ENCODE data around the gene DBH.

Gene DBH

DNA sequence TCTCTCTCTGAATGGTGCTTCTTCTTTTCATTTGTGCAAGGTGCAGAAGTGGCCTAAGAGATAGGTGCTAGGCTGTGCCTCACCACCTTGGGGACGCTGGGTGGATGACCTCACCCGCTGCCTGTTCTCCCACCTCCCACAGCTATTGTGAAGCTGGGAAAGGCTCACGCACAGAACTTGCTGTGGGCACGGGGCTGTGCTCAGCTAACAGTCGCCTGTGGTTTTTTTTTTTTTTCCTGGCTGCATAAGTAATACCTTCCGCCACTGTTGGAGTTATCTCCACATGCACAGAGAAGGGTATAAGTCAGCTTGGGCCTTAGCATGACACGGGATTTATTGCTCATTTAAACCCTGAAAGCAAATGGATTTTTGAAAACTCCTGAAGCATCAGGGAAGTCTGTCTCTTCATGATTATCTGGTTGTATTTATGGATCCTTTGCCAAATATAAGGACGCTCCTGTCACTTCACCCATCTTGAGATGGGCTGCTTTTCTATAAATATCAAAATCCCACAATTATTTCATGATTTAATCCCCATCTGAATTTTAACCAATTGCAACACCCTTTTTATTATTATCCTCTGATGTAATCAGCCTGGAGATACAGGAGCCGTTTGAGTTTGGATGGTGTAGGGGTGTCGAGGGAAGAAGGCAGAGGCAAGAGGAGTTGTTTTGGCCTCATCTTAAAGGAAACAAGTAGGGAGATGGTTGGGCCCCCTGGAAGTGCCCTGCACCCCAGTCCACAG, 9.0 kb downstream of the DBH start:
- DNase-seq = no peak

DNA sequence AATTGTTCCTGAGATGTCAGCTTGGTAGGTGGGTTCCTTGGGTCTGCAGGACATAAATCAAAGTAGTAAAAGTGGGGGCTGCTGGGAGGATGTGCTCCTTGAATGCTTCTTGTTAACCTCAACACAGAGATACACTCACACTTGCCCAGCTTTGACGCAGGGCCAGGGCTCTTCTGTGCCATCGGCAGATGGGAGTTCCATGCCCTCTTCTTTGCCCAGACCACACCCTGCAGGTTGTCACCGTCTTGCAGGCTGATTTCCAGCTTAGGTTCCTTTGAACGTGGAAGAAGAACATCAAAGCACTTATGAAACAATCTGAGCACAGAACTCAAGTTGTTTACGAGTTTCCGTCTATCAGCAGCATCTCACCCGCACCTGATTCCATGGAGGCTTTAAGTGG, 11.0 kb downstream of the DBH start:
- DNase-seq = no peak

DNA sequence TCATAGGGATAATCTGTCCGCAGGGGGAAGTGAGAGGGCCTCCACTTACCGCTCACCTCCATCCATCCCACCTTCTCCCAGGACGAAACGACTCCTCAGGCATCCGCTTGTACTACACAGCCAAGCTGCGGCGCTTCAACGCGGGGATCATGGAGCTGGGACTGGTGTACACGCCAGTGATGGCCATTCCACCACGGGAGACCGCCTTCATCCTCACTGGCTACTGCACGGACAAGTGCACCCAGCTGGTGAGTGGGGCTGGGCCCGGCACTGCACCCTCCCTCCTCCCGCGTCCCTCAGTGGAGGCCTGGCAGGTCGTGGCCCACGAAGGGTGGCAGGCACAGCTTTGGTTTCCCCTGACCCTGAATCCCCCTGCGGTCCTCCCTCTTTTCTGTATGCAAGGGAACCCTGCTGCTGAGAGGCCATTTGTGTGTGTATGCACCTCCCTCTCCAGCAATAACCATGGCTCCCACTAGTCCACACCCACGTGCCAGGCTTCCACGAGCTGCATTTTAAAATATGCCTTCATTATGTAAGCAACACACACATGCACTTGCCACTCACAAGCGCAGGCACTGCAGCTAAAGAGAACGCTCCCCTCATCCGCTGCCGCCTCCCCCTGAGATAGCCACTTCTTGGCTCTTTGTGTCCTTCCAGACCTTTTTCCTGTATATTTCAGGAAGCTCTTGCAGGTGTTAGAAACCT, 11.8 kb downstream of the DBH start:
- DNase-seq = no peak

DNA sequence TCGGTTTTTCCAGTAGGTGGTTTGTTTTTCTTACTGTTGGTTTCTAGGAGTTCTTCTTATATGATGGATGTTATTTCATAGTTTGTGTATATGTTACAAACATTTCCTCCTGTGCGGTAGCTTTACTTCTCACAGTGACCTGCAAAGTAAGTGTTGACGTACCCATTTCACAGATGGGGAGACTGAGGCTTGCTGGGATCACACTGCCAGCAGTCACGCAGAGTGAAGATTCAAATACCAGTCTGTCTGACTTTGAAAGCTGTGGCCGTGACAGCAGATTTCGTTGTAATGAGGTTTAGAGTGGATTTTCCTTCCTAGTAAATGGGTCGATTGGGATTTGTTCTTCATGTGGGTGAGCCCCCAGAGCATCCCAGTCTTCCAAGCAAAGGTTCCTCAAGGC, 13.0 kb downstream of the DBH start:
- DNase-seq = no peak

DNA sequence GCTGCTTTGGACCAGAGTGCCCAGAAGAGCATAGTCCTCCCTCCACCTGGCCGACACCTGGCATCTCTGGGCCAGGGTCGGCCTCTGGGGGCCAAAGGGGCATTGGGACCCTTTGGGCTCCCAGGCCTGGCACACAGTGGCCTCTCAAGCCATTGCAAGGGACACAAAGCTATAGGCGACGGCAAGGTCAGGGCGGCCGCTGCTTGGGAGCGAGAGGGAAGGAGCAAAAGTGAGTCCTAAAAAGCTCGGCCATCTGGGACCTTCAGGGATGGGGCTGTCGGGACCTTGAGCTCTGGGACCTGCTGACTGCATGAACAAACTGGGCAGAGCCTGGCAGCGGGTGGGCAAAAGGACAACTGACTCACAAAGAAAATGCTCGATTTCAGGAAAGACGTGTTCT, 13.9 kb downstream of the DBH start:
- DNase-seq = no peak

DNA sequence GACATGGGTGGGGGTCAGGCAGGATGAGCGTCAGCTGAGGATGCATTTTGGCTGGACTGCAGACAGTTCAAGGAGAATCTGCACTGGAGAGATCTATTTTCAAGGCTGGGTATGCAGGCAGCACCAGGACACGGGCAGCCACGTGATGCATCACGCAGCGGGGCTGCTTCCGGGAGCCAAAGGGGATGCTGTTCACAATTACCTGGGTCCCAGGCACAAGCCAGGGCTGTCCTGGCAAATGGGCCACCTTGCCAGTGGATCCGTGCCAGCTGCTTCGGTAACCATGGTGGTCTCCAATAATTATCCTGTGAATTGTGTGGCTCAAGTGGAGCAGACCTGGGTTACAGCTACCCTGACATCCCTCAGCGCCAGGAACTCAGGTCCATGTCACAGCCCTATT, 17.5 kb downstream of the DBH start:
- DNase-seq = no peak

DNA sequence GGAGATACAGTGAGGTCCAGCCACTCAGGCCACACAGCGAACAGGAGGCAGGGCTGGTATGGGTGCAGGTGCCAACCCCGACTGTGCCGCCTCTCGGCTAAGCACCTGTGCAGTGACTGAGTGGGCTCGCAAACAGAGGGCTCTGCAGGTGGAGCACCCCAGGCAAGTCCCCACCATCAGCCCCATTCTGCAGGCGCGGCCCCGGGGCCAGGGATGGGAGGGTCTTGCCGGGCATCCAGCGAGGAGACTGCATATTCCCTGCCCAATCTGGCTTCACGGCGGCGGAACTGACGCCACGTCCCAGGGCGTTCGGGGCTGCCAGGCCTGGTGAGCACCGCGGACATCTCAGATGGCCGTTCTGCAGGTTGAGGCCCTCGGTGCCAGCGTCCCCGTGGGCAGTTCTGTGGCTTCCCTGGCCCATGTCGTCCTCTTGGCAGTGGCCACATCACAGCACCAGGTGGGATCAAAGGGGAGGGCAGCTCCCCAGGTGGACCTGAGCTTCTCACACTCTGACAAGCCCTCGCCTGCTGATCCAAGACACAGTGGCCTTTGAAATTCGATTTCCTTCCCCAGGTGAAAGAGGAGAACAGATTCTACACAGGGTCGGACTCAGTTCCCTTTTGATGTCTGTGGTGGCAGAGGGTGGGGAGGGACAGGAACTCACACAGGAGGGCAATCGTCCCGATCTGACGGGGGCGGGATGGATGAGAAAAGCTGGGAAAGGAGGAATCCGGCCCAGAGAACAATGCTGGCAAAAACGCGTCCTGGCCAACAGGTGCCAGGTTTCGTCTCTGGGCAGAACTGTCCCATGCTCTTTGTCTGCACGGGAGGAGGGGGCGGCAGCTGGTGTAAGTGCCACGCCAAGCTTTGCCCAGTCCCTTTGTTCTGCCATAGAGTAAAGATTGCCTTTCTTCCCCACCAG, 18.8 kb downstream of the DBH start:
- DNase-seq = no peak

DNA sequence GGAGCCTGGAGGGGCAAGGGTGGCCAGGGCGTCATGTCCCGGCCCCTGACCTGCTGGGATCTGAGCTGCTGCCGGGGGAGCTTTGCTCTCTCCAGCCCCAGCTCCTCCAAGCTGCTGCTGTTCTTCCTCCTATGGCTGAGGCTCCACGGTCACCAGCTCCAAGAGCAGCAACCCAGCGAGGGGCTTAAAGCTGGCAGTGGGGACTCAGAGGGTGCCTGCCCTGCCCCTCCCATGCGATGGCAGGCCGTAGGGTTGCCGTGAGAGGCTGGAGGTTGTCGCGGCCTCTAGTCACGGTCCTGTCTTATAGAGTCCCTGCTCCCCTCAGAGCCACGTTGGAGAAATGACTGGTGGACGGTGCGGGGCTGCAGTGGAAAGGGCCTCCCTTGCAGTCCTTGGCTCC, 19.5 kb downstream of the DBH start:
- DNase-seq = no peak

DNA sequence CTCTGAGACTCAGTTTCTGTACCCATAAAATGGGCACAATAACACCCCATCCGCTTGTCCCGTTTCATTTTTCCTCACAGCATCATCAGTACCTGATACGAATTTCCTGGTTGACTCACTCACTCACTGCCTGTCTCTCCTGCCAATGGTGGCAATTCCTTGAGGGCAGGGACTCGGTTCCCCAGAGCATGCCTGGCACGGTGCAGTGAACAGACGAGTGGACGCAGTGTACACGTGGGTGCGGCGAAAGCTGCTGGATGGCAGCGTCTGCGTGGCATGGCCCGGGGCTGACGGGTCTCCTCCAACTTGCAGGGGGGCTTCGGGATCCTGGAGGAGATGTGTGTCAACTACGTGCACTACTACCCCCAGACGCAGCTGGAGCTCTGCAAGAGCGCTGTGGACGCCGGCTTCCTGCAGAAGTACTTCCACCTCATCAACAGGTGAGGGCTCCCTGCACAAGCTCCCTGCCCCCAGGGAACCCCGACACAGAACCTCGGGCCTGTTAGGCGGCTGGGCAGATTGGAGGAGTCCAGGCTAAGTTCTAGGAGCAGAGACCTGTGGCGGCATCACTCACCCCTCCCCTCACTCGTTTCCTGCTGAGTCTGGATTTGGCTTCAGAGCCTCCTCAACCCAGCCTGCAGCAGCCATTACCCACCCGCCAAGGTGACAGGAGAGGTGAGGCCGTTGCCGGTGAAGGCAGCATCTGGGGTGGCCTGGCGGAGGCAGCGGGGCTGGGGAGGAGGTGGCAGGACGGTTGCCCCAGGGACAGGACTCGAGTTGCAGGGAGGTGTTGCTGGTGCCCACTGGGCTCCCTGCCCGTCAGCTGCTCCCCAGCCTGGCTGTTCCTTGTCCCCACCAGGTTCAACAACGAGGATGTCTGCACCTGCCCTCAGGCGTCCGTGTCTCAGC, 20.3 kb downstream of the DBH start:
- no peak for DNase-seq

DNA sequence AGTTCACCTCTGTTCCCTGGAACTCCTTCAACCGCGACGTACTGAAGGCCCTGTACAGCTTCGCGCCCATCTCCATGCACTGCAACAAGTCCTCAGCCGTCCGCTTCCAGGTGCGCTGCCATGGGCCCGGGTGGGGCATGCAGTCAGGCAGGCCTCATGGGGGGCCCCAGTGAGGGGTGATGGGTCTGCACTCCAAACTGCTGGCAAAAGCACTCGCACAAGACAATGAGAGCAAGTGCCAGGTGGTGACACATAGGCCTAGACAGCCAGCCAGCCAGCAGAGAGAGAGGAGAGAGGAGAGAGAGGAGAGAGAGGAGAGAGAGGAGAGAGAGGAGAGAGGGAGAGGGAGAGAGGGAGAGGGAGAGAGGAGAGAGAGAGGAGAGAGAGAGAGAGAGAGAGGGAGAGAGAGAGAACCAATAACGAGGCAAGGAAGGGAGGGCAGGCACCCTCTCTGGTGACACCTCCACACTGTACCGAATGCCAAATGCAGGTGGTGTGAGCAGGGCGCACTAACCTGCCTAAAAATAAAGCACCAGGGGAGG, 21.0 kb downstream of the DBH start:
- DNase-seq = no peak

DNA sequence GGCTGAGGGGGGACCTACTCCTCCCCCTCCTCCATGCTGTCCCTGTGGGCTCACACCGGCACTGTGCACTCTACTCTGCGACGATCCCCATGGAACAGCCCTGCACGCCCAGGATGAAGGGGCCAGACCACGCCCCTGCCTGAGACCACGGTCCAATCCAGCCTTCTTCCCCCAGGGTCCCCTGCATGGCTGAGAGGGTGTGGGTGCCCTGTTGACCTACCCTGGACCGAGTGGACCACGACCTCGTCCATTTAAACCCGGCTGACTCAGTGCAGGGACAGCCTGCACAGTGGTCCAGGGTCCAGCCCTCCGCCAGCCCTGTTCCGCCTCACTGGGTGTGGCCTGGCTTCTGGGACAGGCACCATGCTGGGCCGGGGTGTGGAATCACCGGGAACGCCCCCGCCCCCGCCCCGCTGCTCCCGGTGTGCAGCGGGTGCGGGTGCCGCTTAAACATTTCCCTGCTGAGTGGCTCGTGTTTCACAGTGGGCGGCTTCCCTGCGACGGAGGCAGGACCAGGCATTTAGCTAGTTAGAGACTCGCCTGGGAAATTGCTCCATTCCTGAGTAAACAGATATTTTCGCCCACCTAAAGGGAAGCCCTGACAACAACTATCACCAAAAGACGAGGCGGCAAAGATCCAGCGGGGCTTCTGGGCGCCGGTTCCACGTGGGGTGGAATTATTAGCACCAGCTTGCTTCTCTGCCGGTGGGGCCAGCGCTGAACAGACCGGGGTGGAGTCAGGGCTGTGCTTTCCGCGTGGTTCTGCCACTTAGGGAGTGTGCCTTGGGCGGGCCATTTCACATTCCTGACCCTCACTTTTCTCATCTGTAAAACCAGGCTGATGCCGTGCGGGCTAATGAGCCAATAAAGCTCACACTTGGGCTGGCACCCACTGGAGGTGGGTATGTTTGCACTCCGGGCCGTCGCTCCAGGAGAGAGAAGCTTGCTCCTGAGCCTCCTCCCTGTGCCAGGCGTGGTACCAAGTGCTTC, 22.6 kb downstream of the DBH start:
- no peak for DNase-seq

DNA sequence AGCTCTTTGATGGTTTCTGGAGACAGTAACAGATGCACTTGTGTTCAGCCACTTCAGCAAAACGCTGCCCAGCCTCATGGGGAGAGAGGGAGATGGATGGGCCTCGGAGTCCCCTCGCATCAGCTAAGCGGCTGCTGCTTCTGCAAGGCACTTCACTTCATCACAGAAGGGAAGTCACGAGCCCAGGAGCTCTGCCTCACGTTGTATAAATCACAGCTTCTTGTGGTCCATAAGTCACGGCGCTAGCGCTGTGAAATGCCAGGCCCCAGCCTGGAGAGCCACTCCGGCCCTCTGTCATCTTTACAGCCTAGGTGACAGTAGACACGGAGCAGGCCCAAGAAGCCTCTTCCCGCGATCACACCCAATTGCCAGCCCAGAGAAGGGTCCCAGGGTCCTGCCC, 23.4 kb downstream of the DBH start:
- no peak for DNase-seq

DNA sequence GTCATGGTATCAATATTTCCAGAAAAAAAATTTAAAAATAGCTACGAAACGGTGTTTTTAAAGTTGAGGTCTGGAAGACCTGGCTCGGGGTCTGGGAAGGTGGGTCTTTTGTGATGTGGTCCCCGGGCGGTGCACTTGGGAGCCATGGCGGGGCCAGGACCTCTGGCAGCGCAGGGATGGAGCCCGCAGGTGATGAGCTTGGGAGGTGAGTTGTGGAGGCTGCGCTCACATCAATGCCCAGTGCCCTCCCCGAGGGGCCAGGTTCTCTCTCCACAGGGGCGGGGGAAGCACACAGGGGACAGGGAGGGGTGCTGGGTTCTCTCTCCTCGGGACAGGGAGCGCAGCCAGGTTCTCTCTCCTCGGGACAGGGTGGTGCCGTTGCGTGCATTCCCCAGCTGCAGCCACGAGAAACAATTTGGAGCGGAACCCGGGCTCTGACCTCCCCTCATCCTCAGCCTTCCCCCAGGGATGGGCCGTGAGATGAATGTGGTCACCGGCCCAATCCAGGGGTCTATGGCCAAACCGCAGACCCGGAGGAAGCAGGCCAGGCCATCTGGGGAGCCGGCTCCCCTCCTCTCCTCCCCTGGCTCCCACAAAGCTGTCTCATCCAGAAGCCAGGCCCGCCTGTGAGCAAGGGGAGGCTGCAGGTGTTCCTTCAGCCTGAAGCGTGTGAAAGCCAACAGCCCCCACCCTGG, 25.8 kb downstream of the DBH start:
- DNase-seq = no peak

DNA sequence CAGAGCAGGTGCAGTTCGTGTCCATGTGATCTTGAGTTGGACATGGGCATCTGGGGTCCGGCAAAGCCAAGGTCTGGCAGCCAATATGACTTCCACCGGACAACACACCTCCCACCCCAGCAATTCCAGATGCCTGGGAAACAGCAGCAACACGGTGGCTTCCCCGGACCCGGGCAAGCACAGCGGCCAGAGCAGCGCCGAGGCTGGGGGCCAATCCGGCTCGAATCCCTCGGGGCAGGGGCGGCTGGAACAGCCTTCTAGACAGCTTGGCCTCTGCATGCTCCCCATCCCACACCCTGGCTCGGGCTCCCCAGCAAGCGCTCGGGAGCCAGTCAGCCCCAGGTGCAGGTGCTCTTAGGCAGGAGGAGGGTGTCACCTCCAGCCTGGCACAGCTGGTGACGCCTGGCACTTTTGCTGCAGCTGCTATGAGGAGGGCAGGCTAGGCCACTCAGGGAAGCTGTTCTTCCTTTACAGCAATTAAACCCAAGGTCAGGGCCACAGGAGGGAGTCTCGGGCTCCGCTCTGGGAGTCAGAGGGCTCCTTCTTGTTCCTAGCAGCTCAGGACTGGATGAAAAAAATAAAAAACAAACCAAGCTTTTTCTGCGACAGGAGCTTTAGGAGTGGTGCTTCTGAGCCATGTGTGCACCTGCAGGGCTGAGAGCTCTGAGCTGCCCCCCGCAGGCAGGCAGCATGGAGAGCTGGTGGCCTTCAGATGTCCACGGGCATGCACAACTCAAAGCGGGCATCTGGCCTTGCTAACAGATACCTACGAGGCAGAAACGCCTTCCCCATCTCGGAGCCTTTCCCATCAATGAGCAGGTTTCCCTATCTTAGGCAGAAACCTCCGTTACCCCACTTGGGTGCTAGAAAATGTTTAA, 28.2 kb downstream of the DBH start:
- no peak for DNase-seq

DNA sequence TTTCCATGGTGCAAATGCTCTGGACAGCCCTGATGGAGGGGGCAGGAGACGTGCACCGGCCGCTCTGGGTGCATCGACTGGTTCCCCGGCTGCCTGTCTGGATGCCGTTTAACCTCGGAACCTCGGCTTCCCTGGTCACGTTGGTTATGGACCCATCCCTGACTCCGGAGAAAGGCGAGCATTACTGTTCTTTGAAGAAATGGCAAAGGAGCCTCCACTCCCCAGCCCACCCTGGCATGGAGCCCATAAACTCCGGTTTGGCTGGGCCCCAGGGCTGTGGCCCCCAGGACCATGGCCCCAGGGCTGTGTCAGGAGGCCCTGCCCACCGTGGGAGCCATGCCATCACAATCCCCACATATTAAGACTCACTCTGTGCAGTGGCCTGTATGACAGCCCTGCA, 28.9 kb downstream of the DBH start:
- DNase-seq = no peak

DNA sequence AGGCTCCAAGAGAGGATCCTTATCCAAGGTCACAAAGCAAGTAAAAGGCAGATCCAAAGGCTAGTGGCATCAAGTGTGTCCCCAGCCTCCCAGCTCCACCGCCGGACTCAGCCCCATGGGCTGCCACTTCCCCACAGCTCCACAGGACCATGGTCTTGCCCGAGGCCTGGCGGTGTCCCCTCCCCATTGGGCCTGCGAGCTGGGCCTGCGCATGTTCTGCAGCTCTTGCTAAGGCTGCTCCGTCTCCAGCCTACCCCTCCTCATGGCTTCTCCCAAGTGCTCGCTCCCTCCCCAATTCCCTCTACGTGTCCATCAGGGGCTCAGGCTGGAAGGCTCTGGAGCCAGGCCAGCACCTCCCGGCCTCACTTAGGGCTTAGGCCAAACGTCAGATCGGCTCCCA, 29.4 kb downstream of the DBH start:
- DNase-seq = no peak

DNA sequence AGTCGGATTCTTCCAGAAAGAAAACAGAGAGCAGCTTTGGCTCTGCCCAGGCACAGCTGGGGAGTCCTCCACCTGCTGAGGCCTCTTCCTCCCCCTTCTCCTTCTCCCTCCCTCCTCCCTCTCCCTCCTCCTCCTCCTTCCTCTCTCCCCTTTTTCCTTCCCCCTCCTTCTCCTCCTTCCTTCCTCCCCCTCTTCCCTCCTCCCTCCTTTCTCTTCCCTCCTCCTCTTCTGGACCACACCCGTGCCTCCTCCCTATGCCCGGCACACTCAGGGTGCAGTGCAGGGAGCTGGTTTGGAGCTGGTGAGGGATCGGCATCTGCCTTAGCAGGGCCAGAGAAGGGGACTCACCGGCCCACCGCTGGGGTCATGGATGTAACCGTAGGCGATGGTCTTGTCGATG, 30.2 kb downstream of the DBH start:
- DNase-seq = no peak

DNA sequence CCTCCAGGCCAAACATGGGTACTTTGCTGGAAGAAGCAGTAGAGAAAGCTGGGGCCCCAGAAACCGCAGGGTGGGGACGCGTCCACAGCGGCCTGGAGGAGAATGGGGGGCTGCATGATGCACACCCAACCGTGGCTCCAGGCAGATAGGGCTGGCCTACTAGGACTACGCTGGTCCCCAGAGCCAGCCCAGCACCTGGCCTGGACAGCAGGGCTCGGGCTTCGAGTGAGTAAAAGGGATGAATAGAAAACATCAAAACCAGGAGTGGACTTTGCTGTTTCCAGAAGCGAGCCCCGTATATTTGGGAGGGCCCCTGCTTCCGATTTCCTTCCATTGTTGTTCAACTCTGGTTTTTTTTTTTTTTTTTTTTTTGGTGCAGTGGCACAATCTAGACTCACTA, 30.7 kb downstream of the DBH start:
- DNase-seq = no peak

DNA sequence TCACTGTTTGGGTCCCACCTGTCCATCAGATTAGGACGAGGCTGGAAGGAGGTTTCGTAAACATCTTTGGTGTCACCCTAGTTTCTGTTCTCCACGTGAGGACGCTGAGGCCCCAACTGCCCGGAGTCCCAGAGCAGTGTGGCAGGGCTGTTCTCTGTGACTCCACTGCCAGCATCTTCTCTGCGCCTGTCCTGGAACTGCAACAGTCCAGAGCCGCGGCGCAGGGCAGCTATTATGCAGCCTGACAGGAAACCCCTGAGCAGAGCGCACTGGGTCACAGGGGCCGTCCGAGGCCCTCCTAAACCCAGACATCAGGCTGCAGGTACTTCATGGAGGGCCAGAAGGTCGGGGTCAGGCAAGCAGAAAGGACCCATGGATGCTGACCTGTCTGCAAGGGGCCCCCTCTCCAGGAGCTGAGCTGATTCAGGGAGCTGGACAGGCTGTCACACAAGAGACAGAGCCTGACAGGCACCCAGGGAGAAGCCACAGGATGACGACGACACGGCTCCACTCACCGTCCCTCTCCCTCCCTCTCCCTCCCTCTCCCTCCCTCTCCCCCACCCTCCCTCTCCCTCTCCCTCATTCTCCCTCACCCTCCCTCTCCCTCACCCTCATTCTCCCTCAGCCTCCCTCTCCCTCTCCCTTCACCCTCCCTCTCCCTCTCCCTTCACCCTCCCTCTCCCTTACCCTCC, 31.7 kb downstream of the DBH start:
- no peak for DNase-seq

Data from NCI-H1930 (cell line).